Vagina (tissue), 2 donors: ENCODE data around the gene EIF4E1B. TPM values are rescaled to one million over a fixed set of nuclear protein-coding genes. Genes with fewer than 3 reads are reported as not detected.

Experiments
- DNase-seq, 2 donors: peaks; one replicate each; pipeline ENCODE4 v3.0.0-alpha.2; 2017; ENCODE audit errors: extremely low spot score in 2 of 2
- H3K27ac ChIP-seq: fragments of 200-600 bp; sonication (generic); one replicate; pipeline ENCODE4 v1.5.1; 2019
- H3K27me3 ChIP-seq: fragments of 200-600 bp; sonication (generic); one replicate; pipeline ENCODE4 v1.5.1; 2019
- H3K36me3 ChIP-seq, 2 donors: fragments of 200-600 bp; sonication (generic); one replicate each; pipeline ENCODE4 v1.5.1; 2017 to 2019
- H3K4me1 ChIP-seq: fragments of 200-600 bp; sonication (generic); one replicate; pipeline ENCODE4 v1.5.1; 2019
- H3K4me3 ChIP-seq, 2 donors: fragments of 200-600 bp; sonication (generic); 1 replicate in 1 of 2; 2 replicates in 1 of 2; pipeline ENCODE4 v1.5.1; 2016 to 2019
- H3K9me3 ChIP-seq: fragments of 200-600 bp; sonication (generic); one replicate; pipeline ENCODE4 v1.5.1; 2019
- POLR2A ChIP-seq, 2 donors: fragments of 450-650 bp; IDR thresholded peaks; one replicate each; pipeline ENCODE4 v1.6.1; 2017; ENCODE audit warnings: antibody characterized with exemption in 2 of 2, mild to moderate bottlenecking in 2 of 2, moderate library complexity in 2 of 2
- POLR2AphosphoS5 ChIP-seq, 2 donors: sonication (generic); formaldehyde crosslinking; IDR thresholded peaks; one replicate each; pipeline ENCODE4 v1.9.0; 2017; ENCODE audit warnings: antibody characterized with exemption in 2 of 2, mild to moderate bottlenecking in 2 of 2, low read depth in 1 of 2; ENCODE audit not compliant: insufficient read depth in 1 of 2
- intact Hi-C: fragments of 100-400 bp; cut with DNase I; formaldehyde crosslinking; loops from one replicate; pipeline ENCODE4 v1.15.1; 2023
- total RNA-seq: library from RNA; depleted of rRNA; stranded (reverse); fragments of >200 nt; gene quantifications from one replicate; pipeline ENCODE4 v1.2.3, GENCODE V29; 2016
- TF ChIP-seq, protein P1 (sequence below), 3 experiments: fragments of 450-650 bp in 2 of 3; fragments of 200-600 bp in 1 of 3; sonication (generic) in 1 of 3; IDR thresholded peaks; one replicate each; pipeline ENCODE4 v1.5.1; 2017 to 2019; ENCODE audit warnings: antibody characterized with exemption in 3 of 3, mild to moderate bottlenecking in 2 of 3, moderate library complexity in 2 of 3

The EIF4E1B gene
- total RNA-seq, 1 donor from 2014 or later = not detected

- intact Hi-C loops = loop anchor here (10.0 kb wide), 1 partner anchor 1657 kb away; no protein-coding TSS in a partner anchor
- DNase-seq = no peak
Observed at GRCh38 chr5:176687881-176688280, 57.4 kb downstream of the EIF4E1B start.

GRCh38 chr5:176690911-176691310 is 60.4 kb downstream of the EIF4E1B start:
- Histone ChIP-seq H3K27me3 (no peaks in the 10 kb centered on the region), H3K9me3 (no peaks in the 10 kb centered on the region), H3K4me1 (peaks cover 15% of the 10 kb centered on the region), H3K4me3 (no peak overlapping the region), H3K27ac (no peak overlapping the region), H3K36me3 (no peaks in the 10 kb centered on the region)
- intact Hi-C loops = no loop called here
- TF ChIP-seq POLR2AphosphoS5 (IDR thresholded peaks at IDR 0.05; ENCODE audit: insufficient read depth in 1 of 2, low read depth in 1 of 2) = no peak
- TF ChIP-seq, protein P1, sequence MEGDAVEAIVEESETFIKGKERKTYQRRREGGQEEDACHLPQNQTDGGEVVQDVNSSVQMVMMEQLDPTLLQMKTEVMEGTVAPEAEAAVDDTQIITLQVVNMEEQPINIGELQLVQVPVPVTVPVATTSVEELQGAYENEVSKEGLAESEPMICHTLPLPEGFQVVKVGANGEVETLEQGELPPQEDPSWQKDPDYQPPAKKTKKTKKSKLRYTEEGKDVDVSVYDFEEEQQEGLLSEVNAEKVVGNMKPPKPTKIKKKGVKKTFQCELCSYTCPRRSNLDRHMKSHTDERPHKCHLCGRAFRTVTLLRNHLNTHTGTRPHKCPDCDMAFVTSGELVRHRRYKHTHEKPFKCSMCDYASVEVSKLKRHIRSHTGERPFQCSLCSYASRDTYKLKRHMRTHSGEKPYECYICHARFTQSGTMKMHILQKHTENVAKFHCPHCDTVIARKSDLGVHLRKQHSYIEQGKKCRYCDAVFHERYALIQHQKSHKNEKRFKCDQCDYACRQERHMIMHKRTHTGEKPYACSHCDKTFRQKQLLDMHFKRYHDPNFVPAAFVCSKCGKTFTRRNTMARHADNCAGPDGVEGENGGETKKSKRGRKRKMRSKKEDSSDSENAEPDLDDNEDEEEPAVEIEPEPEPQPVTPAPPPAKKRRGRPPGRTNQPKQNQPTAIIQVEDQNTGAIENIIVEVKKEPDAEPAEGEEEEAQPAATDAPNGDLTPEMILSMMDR (IDR thresholded peaks at IDR 0.05) = no peak
- TF ChIP-seq POLR2A (IDR thresholded peaks at IDR 0.05) = no peak
- no peak for DNase-seq

More at GRCh38 chr5:176687881-176688280, 57.4 kb downstream of the EIF4E1B start:
- TF ChIP-seq, protein P1 (IDR thresholded peaks at IDR 0.05) = no peak
- no peak overlapping the region for H3K4me3 ChIP-seq
- no peak overlapping the region for H3K27ac ChIP-seq
- no peaks in the 10 kb centered on the region for H3K36me3 ChIP-seq
- no peaks in the 10 kb centered on the region for H3K27me3 ChIP-seq
- no peaks in the 10 kb centered on the region for H3K9me3 ChIP-seq
- H3K4me1 ChIP-seq = peaks cover 5% of the 10 kb centered on the region

GRCh38 chr5:176691524-176691923 is 61.0 kb downstream of the EIF4E1B start:
- intact Hi-C loops = no loop called here
- no peaks in the 10 kb centered on the region for H3K27me3 ChIP-seq
- no peaks in the 10 kb centered on the region for H3K36me3 ChIP-seq
- H3K4me1 ChIP-seq = peaks cover 15% of the 10 kb centered on the region
- H3K9me3 ChIP-seq = no peaks in the 10 kb centered on the region
- TF ChIP-seq, protein P1 (IDR thresholded peaks at IDR 0.05) = no peak
- TF ChIP-seq POLR2AphosphoS5 (IDR thresholded peaks at IDR 0.05; ENCODE audit: insufficient read depth in 1 of 2, low read depth in 1 of 2) (no peak), POLR2A (IDR thresholded peaks at IDR 0.05) (no peak)
- DNase-seq = no peak
- H3K4me3 ChIP-seq = no peak overlapping the region
- no peak overlapping the region for H3K27ac ChIP-seq

- DNase-seq = no peak
- no peak overlapping the region for H3K27ac ChIP-seq
- H3K36me3 ChIP-seq = no peaks in the 10 kb centered on the region
- H3K4me1 ChIP-seq = peaks cover 15% of the 10 kb centered on the region
- no peaks in the 10 kb centered on the region for H3K27me3 ChIP-seq
- H3K9me3 ChIP-seq = no peaks in the 10 kb centered on the region
- H3K4me3 ChIP-seq = no peak overlapping the region
- intact Hi-C loops = no loop called here
- no peak for TF ChIP-seq POLR2AphosphoS5 (IDR thresholded peaks at IDR 0.05; ENCODE audit: insufficient read depth in 1 of 2, low read depth in 1 of 2)
- TF ChIP-seq, protein P1 (IDR thresholded peaks at IDR 0.05) = no peak
- TF ChIP-seq POLR2A (IDR thresholded peaks at IDR 0.05) = no peak
Observed at GRCh38 chr5:176692326-176692725, 61.9 kb downstream of the EIF4E1B start.

- Histone ChIP-seq H3K4me1 (peaks cover 15% of the 10 kb centered on the region), H3K27me3 (no peaks in the 10 kb centered on the region), H3K4me3 (no peak overlapping the region), H3K36me3 (no peaks in the 10 kb centered on the region), H3K9me3 (no peaks in the 10 kb centered on the region), H3K27ac (no peak overlapping the region)
- TF ChIP-seq POLR2AphosphoS5 (IDR thresholded peaks at IDR 0.05; ENCODE audit: insufficient read depth in 1 of 2, low read depth in 1 of 2) (no peak), POLR2A (IDR thresholded peaks at IDR 0.05) (no peak)
- TF ChIP-seq, protein P1 (IDR thresholded peaks at IDR 0.05) = no peak
- intact Hi-C loops = no loop called here
- no peak for DNase-seq
Observed at GRCh38 chr5:176692839-176693476, 62.5 kb downstream of the EIF4E1B start.
